Measurements from ENCODE around the gene ROPN1L. TPM values are rescaled to one million over a fixed set of nuclear protein-coding genes. Genes with fewer than 3 reads are reported as not detected.

ROPN1L gene
- total and polyA plus RNA-seq, 8 donors, result 0.31 to 0.87 (median 0.73) TPM; not detected in 4

GRCh38 chr5:10427978-10428377 is 13.7 kb upstream of the ROPN1L start:
- WGBS, 5 donors, result 88 to 100% (median 96%) methylated on average over 2 of the region's 2 CpGs
- DNase-seq, result no peak
- TF ChIP-seq EP300 (IDR thresholded peaks at IDR 0.05), result no peak
- no peak for TF ChIP-seq CTCF (IDR thresholded peaks at IDR 0.05)
- TF ChIP-seq POLR2AphosphoS5 (IDR thresholded peaks at IDR 0.05), result no peak
- no peak overlapping the region for H3K4me3 ChIP-seq
- no peaks in the 10 kb centered on the region for H3K4me1 ChIP-seq
- intact Hi-C loops (cut with DNase I; ENCODE audit: low total_unique reads), result loop anchor here (10.0 kb wide), 1 partner anchor 143 kb away; no protein-coding TSS in a partner anchor
- H3K9me3 ChIP-seq, result no peaks in the 10 kb centered on the region
- H3K36me3 ChIP-seq, result peaks cover 58 to 100% (median 95%) of the 10 kb centered on the region in 4 donors
- H3K27me3 ChIP-seq, result no peaks in the 10 kb centered on the region
- no peak overlapping the region for H3K27ac ChIP-seq

- intact Hi-C loops (cut with DNase I; ENCODE audit: low total_unique reads), result no loop called here
- H3K27ac ChIP-seq, result no peak overlapping the region
- H3K4me3 ChIP-seq, result no peak overlapping the region
- TF ChIP-seq POLR2AphosphoS5 (IDR thresholded peaks at IDR 0.05) (no peak), EP300 (IDR thresholded peaks at IDR 0.05) (no peak), CTCF (IDR thresholded peaks at IDR 0.05) (no peak), POLR2A (IDR thresholded peaks at IDR 0.05) (no peak)
- no peaks in the 10 kb centered on the region for H3K9me3 ChIP-seq
- H3K4me1 ChIP-seq, result no peaks in the 10 kb centered on the region
- H3K27me3 ChIP-seq, result no peaks in the 10 kb centered on the region
- 50 to 67% (median 58%) methylated on average over 1 of the region's 1 CpG for WGBS, 5 donors
- no peak for DNase-seq
- H3K36me3 ChIP-seq, result peaks cover 59 to 96% (median 90%) of the 10 kb centered on the region in 4 donors
These were observed 10.3 kb upstream of the ROPN1L start for GRCh38 chr5:10431415-10431814.

- intact Hi-C loops (cut with DNase I; ENCODE audit: low total_unique reads), result no loop called here
- Histone ChIP-seq H3K4me1 (no peaks in the 10 kb centered on the region), H3K9me3 (no peaks in the 10 kb centered on the region), H3K27ac (no peak overlapping the region), H3K27me3 (no peaks in the 10 kb centered on the region), H3K36me3 (peaks cover 49 to 89% (median 83%) of the 10 kb centered on the region in 4 donors), H3K4me3 (no peak overlapping the region)
- WGBS, 5 donors, result 88 to 93% (median 90%) methylated on average over 8 of the region's 8 CpGs
- TF ChIP-seq EP300 (IDR thresholded peaks at IDR 0.05) (no peak), POLR2A (IDR thresholded peaks at IDR 0.05) (no peak), CTCF (IDR thresholded peaks at IDR 0.05) (no peak), POLR2AphosphoS5 (IDR thresholded peaks at IDR 0.05) (no peak)
- DNase-seq, result no peak
These were observed 9.3 kb upstream of the ROPN1L start for GRCh38 chr5:10432059-10433008.

GRCh38 chr5:10434392-10434791 is 7.3 kb upstream of the ROPN1L start:
- no peak for DNase-seq
- Histone ChIP-seq H3K36me3 (peaks cover 40 to 81% (median 72%) of the 10 kb centered on the region in 4 donors), H3K4me3 (no peak overlapping the region), H3K27me3 (no peaks in the 10 kb centered on the region), H3K4me1 (no peaks in the 10 kb centered on the region), H3K27ac (no peak overlapping the region), H3K9me3 (no peaks in the 10 kb centered on the region)
- TF ChIP-seq CTCF (IDR thresholded peaks at IDR 0.05) (no peak), POLR2AphosphoS5 (IDR thresholded peaks at IDR 0.05) (no peak), POLR2A (IDR thresholded peaks at IDR 0.05) (no peak), EP300 (IDR thresholded peaks at IDR 0.05) (no peak)
- 54 to 81% (median 66%) methylated on average over 5 of the region's 5 CpGs for WGBS, 5 donors
- intact Hi-C loops (cut with DNase I; ENCODE audit: low total_unique reads), result no loop called here
